Panc1 (cell line): ENCODE data around the gene MAFB. TPM values are rescaled to one million over a fixed set of nuclear protein-coding genes. Genes with fewer than 3 reads are reported as not detected.

ENCODE experiments used
- ATAC-seq: fragments of 200-7000 bp; cut with Tn5 transposase; 2 replicates; pipeline ENCODE4 v1.9.1; 2020; ENCODE audit warnings: mild to moderate bottlenecking, moderate library complexity
- BruUV-seq: library from RNA; stranded (reverse); fragments of 400-500 nt; replicated peaks from 2 replicates; lab custom pipeline; 2021; lab: Mats Ljungman, UMichigan
- CTCF ChIA-PET: fragments of 300-600 bp; sonication (Branson Sonifier 250); formaldehyde crosslinking; loops from one replicate; lab custom pipeline; 2022; ENCODE audit warnings: antibody characterized with exemption; lab: Charles Lee
- POLR2A ChIA-PET: fragments of 300-600 bp; sonication (Branson Sonifier 250); formaldehyde crosslinking; loops from one replicate; lab custom pipeline; 2022; ENCODE audit warnings: antibody characterized with exemption; lab: Charles Lee
- DNase-seq: peaks from one replicate; pipeline ENCODE4 v3.0.0-alpha.2; 2010; ENCODE audit warnings: low read depth, low spot score
- H3K27ac ChIP-seq: 2 replicates; pipeline ENCODE4 v1.5.1; 2011; ENCODE audit warnings: mild to moderate bottlenecking, low read length, inconsistent platforms
- H3K27me3 ChIP-seq: fragments of 200-500 bp; sonication (Bioruptor generic); 2 replicates; pipeline ENCODE4 v1.6.0; 2014; ENCODE audit warnings: low read length, inconsistent platforms; ENCODE audit not compliant: control insufficient read depth, insufficient read depth
- H3K36me3 ChIP-seq: fragments of 200-500 bp; sonication (Bioruptor generic); 2 replicates; pipeline ENCODE4 v1.5.1; 2014; ENCODE audit warnings: inconsistent platforms, mild to moderate bottlenecking, low read length, moderate library complexity; ENCODE audit not compliant: control insufficient read depth, insufficient read depth
- H3K4me1 ChIP-seq: 2 replicates; pipeline ENCODE4 v1.5.1; 2011; ENCODE audit warnings: inconsistent platforms, mild to moderate bottlenecking, low read length, moderate library complexity; ENCODE audit not compliant: control insufficient read depth, insufficient read depth
- H3K4me3 ChIP-seq, 2 experiments: 2 replicates each; pipeline ENCODE4 v1.5.1; 2011 to 2012; ENCODE audit warnings: low read depth in 2 of 2, low read length in 2 of 2, mild to moderate bottlenecking in 2 of 2, inconsistent platforms in 1 of 2, moderate library complexity in 1 of 2
- H3K9me3 ChIP-seq: fragments of 200-500 bp; sonication (Bioruptor generic); 2 replicates; pipeline ENCODE4 v1.5.1; 2014; ENCODE audit warnings: low read depth, mild to moderate bottlenecking, inconsistent platforms, low read length, moderate library complexity; ENCODE audit not compliant: control insufficient read depth, insufficient read depth
- POLR2AphosphoS5 ChIP-seq: IDR thresholded peaks from 2 replicates; pipeline ENCODE4 v1.6.1; 2012; ENCODE audit warnings: mild to moderate bottlenecking, low read depth, low read length, moderate library complexity
- SIN3A ChIP-seq: IDR thresholded peaks from 2 replicates; pipeline ENCODE4 v1.6.1; 2012; ENCODE audit warnings: low read depth, mild to moderate bottlenecking, low read length, moderate library complexity, borderline replicate concordance; ENCODE audit not compliant: insufficient read depth
- TCF7L2 ChIP-seq: IDR thresholded peaks from 2 replicates; pipeline ENCODE4 v1.6.1; 2011; ENCODE audit warnings: mild to moderate bottlenecking, low read depth, low read length, inconsistent platforms
- in situ Hi-C: cut with HindIII; loops from 2 replicates; pipeline ENCODE4 v1.10.0; 2016; ENCODE audit warnings: low sequenced_read_pairs, low pct_unique_long_range_greater_than_20kb
- intact Hi-C: fragments of 100-400 bp; cut with micrococcal nuclease; formaldehyde crosslinking; loops from one replicate; pipeline ENCODE4 v1.10.0; 2022; ENCODE audit not compliant: unreplicated experiment
- total RNA-seq: library from RNA; stranded (reverse); gene quantifications from one replicate; pipeline ENCODE4 v1.2.1, GENCODE V29; 2021; ENCODE audit not compliant: unreplicated experiment
- TF ChIP-seq, protein P1 (sequence below): fragments of 450-650 bp; IDR thresholded peaks from 2 replicates; pipeline ENCODE4 v1.5.1; 2017; ENCODE audit warnings: mild to moderate bottlenecking
- TF ChIP-seq, protein P2 (sequence below), 2 experiments: IDR thresholded peaks; 2 replicates each; pipeline ENCODE4 v1.6.1; 2011 to 2012; ENCODE audit warnings: low read depth in 2 of 2, control low read depth in 1 of 2, low read length in 1 of 2, mild to moderate bottlenecking in 1 of 2, moderate library complexity in 1 of 2; ENCODE audit not compliant: insufficient read depth in 1 of 2

Gene MAFB
- total RNA-seq, 1 experiment from 2014 or later = 0.28 TPM

DNA sequence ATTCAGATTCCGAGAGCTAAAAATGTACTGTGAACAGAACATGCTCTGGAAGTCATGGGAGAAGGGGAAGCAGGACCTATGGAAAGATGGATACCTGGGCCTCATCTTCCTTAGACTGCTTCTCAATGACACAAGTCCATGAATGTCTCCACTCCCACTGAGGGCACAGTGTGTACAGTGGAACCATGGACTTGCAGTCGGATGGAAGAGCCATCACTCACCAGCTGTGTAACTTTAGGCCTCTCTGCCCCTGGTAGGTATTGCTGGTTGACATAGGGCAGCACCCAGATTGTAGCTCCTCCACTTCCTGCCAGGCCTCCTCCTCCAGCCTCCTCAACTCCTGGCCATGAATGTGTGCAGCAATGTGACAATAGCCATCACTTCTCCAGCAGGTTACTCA, 52.5 kb downstream of the MAFB start:
- no TSS peak for BruUV-seq
- in situ Hi-C loops (no loop called here), intact Hi-C loops (no loop called here)
- Histone ChIP-seq H3K36me3 (no peaks in the 10 kb centered on the region), H3K9me3 (no peaks in the 10 kb centered on the region), H3K27me3 (no peaks in the 10 kb centered on the region; the same call in 1 of the 2 replicates), H3K4me3 (no peak overlapping the region), H3K27ac (no peak overlapping the region), H3K4me1 (no peaks in the 10 kb centered on the region)
- CTCF ChIA-PET = no interaction called here
- TF ChIP-seq TCF7L2 (no peak), POLR2AphosphoS5 (no peak), SIN3A (no peak)
- TF ChIP-seq, protein P1, sequence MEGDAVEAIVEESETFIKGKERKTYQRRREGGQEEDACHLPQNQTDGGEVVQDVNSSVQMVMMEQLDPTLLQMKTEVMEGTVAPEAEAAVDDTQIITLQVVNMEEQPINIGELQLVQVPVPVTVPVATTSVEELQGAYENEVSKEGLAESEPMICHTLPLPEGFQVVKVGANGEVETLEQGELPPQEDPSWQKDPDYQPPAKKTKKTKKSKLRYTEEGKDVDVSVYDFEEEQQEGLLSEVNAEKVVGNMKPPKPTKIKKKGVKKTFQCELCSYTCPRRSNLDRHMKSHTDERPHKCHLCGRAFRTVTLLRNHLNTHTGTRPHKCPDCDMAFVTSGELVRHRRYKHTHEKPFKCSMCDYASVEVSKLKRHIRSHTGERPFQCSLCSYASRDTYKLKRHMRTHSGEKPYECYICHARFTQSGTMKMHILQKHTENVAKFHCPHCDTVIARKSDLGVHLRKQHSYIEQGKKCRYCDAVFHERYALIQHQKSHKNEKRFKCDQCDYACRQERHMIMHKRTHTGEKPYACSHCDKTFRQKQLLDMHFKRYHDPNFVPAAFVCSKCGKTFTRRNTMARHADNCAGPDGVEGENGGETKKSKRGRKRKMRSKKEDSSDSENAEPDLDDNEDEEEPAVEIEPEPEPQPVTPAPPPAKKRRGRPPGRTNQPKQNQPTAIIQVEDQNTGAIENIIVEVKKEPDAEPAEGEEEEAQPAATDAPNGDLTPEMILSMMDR = no peak
- TF ChIP-seq, protein P2, sequence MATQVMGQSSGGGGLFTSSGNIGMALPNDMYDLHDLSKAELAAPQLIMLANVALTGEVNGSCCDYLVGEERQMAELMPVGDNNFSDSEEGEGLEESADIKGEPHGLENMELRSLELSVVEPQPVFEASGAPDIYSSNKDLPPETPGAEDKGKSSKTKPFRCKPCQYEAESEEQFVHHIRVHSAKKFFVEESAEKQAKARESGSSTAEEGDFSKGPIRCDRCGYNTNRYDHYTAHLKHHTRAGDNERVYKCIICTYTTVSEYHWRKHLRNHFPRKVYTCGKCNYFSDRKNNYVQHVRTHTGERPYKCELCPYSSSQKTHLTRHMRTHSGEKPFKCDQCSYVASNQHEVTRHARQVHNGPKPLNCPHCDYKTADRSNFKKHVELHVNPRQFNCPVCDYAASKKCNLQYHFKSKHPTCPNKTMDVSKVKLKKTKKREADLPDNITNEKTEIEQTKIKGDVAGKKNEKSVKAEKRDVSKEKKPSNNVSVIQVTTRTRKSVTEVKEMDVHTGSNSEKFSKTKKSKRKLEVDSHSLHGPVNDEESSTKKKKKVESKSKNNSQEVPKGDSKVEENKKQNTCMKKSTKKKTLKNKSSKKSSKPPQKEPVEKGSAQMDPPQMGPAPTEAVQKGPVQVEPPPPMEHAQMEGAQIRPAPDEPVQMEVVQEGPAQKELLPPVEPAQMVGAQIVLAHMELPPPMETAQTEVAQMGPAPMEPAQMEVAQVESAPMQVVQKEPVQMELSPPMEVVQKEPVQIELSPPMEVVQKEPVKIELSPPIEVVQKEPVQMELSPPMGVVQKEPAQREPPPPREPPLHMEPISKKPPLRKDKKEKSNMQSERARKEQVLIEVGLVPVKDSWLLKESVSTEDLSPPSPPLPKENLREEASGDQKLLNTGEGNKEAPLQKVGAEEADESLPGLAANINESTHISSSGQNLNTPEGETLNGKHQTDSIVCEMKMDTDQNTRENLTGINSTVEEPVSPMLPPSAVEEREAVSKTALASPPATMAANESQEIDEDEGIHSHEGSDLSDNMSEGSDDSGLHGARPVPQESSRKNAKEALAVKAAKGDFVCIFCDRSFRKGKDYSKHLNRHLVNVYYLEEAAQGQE (IDR thresholded peaks at IDR 0.05; ENCODE audit: insufficient read depth in 1 of 2, low read depth in 2 of 2, low read length in 1 of 2) = no peak
- no peak for ATAC-seq
- no peak for DNase-seq
- POLR2A ChIA-PET = no interaction called here

DNA sequence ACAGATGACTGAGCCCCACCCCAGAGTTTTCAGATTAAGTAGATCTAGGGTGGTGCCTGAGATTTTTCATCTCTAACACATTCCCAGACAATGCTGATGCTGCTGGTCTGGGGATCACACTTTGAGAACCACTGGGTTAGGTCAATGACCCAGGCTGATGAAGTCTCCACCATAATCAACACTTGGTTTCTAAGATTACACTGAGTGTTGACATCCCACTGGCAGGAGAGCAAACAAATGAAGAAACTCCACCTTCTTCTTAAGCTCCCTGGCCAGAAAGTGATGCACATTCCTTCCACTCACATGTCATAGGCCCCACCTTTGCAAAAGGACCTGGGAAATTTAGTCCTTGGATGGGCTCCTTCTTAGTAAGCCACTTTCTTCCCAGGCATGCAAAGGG, 53.1 kb downstream of the MAFB start:
- no peak for DNase-seq
- no peak overlapping the region for H3K27ac ChIP-seq
- H3K9me3 ChIP-seq = no peaks in the 10 kb centered on the region
- intact Hi-C loops (no loop called here), in situ Hi-C loops (no loop called here)
- TF ChIP-seq, protein P1 = no peak
- TF ChIP-seq SIN3A (no peak), TCF7L2 (no peak), POLR2AphosphoS5 (no peak)
- TF ChIP-seq, protein P2 (IDR thresholded peaks at IDR 0.05; ENCODE audit: insufficient read depth in 1 of 2, low read depth in 2 of 2, low read length in 1 of 2) = no peak
- CTCF ChIA-PET = no interaction called here
- BruUV-seq = no TSS peak
- no peak overlapping the region for H3K4me3 ChIP-seq
- no peak for ATAC-seq
- POLR2A ChIA-PET = no interaction called here
- H3K36me3 ChIP-seq = no peaks in the 10 kb centered on the region
- H3K4me1 ChIP-seq = no peaks in the 10 kb centered on the region
- H3K27me3 ChIP-seq = no peaks in the 10 kb centered on the region; the same call in 1 of the 2 replicates
